ENCODE measurements around the gene CBFA2T2.

DNA sequence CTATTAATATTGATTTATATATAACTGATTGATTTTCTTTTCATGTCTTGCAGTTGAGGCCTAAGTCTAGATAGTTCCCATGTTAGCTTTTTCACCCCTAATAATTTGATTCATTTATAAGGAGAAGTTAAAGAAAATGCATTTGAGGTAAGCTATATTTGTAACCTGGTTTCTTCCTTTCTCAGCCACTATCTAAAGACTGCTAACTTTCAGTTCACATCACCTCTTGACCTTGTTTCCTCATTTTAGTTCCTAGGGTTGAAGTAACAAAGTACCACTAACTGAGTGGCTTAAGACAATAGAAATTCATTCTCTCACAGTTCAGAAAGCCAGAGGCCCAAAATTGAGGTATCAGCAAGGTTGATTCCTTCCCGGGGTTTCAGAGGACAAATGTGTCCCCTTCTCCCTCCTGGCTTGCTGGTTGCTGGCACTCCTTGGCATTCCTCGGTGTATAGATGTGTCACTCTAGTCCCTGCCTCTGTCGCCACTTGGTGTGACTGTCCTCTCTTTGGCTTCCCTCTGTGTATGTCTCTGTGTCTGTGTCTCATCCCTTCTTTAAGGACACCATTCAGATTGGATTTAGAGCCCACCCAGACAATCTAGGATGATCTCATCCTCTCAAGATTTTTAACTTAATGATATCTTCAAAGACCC is 116.3 kb downstream of the CBFA2T2 start:
- TF ChIP-seq CTCF (conservative IDR thresholded peaks at IDR 0.05): no peak
- TF ChIP-seq EZH2 (IDR thresholded peaks at IDR 0.05; ENCODE audit: low read depth): no peak
